H9 (cell line): ENCODE data around the gene SYT7. TPM values are rescaled to one million over a fixed set of nuclear protein-coding genes. Genes with fewer than 3 reads are reported as not detected.

Experiments used
- DNase-seq: peaks from one replicate; pipeline ENCODE4 v3.0.0-alpha.2; 2017
- H2AFZ ChIP-seq: one replicate; pipeline ENCODE4 v1.6.1; 2013; ENCODE audit warnings: mild to moderate bottlenecking, low read length, control low read depth, moderate library complexity
- H2AK5ac ChIP-seq: 2 replicates; pipeline ENCODE4 v1.6.1; 2013; ENCODE audit warnings: low read length, control low read depth, mixed read lengths; ENCODE audit not compliant: insufficient read length
- H2BK120ac ChIP-seq: one replicate; pipeline ENCODE4 v1.6.1; 2013; ENCODE audit warnings: low read depth, mild to moderate bottlenecking, low read length, control low read depth, inconsistent platforms; ENCODE audit not compliant: poor library complexity, severe bottlenecking
- H2BK12ac ChIP-seq: 2 replicates; pipeline ENCODE4 v1.6.1; 2013; ENCODE audit warnings: low read length, control low read depth, mixed read lengths, low read depth; ENCODE audit not compliant: insufficient read length
- H2BK15ac ChIP-seq: 2 replicates; pipeline ENCODE4 v1.6.1; 2013; ENCODE audit warnings: low read depth, low read length, control low read depth
- H2BK20ac ChIP-seq: one replicate; pipeline ENCODE4 v1.6.1; 2013; ENCODE audit warnings: low read depth, mild to moderate bottlenecking, low read length, control low read depth, inconsistent platforms; ENCODE audit not compliant: poor library complexity, severe bottlenecking
- H2BK5ac ChIP-seq: 2 replicates; pipeline ENCODE4 v1.6.1; 2013; ENCODE audit warnings: low read length, control low read depth, mixed read lengths; ENCODE audit not compliant: insufficient read length
- H3K14ac ChIP-seq: 2 replicates; pipeline ENCODE4 v1.6.1; 2013; ENCODE audit warnings: low read length, control low read depth; ENCODE audit not compliant: insufficient read depth
- H3K18ac ChIP-seq: 2 replicates; pipeline ENCODE4 v1.6.1; 2013; ENCODE audit warnings: low read depth, mild to moderate bottlenecking, mixed read lengths, low read length, control low read depth; ENCODE audit not compliant: insufficient read length
- H3K23ac ChIP-seq: 2 replicates; pipeline ENCODE4 v1.6.1; 2013; ENCODE audit warnings: low read length, control low read depth, mixed read lengths, low read depth; ENCODE audit not compliant: insufficient read length
- H3K23me2 ChIP-seq: 2 replicates; pipeline ENCODE4 v1.6.1; 2013; ENCODE audit warnings: low read depth, mild to moderate bottlenecking, mixed read lengths, low read length, control low read depth; ENCODE audit not compliant: insufficient read length, poor library complexity, severe bottlenecking
- H3K27ac ChIP-seq: 2 replicates; pipeline ENCODE4 v1.5.1; 2013; ENCODE audit warnings: low read length, control low read depth, mixed read lengths, low read depth; ENCODE audit not compliant: insufficient read length
- H3K27me3 ChIP-seq: 2 replicates; pipeline ENCODE4 v1.6.1; 2013; ENCODE audit warnings: low read length, control low read depth, inconsistent platforms; ENCODE audit not compliant: insufficient read depth
- H3K4ac ChIP-seq: 2 replicates; pipeline ENCODE4 v1.6.1; 2013; ENCODE audit warnings: low read depth, mild to moderate bottlenecking, control low read depth, inconsistent platforms, low read length, moderate library complexity
- H3K4me1 ChIP-seq: 2 replicates; pipeline ENCODE4 v1.6.1; 2013; ENCODE audit warnings: low read length, control low read depth, inconsistent platforms; ENCODE audit not compliant: insufficient read depth
- H3K4me2 ChIP-seq: 2 replicates; pipeline ENCODE4 v1.6.1; 2013; ENCODE audit warnings: low read length, control low read depth, mixed read lengths; ENCODE audit not compliant: insufficient read length, insufficient read depth
- H3K56ac ChIP-seq: 2 replicates; pipeline ENCODE4 v1.6.1; 2013; ENCODE audit warnings: low read depth, mild to moderate bottlenecking, mixed read lengths, low read length, control low read depth; ENCODE audit not compliant: insufficient read length
- H3K79me1 ChIP-seq: 2 replicates; pipeline ENCODE4 v1.6.1; 2013; ENCODE audit warnings: low read depth, mild to moderate bottlenecking, moderate library complexity, low read length, control low read depth, inconsistent platforms; ENCODE audit not compliant: insufficient read depth, poor library complexity, severe bottlenecking
- H3K79me2 ChIP-seq: 2 replicates; pipeline ENCODE4 v1.6.1; 2013; ENCODE audit warnings: low read length, control low read depth, inconsistent platforms; ENCODE audit not compliant: insufficient read depth
- H3K9ac ChIP-seq: 2 replicates; pipeline ENCODE4 v1.6.1; 2013; ENCODE audit warnings: low read length, control low read depth, mixed read lengths; ENCODE audit not compliant: insufficient read length; ENCODE audit errors: extremely low read depth
- H3K9me3 ChIP-seq: one replicate; pipeline ENCODE4 v1.6.1; 2013; ENCODE audit warnings: low read depth, low read length, inconsistent platforms; ENCODE audit not compliant: control insufficient read depth
- H3T11ph ChIP-seq: one replicate; pipeline ENCODE4 v1.6.1; 2013; ENCODE audit warnings: mild to moderate bottlenecking, low read length, control low read depth, inconsistent platforms
- H4K20me1 ChIP-seq: one replicate; pipeline ENCODE4 v1.6.1; 2013; ENCODE audit not compliant: control insufficient read depth, insufficient read length, insufficient read depth
- H4K5ac ChIP-seq: 2 replicates; pipeline ENCODE4 v1.6.1; 2013; ENCODE audit warnings: low read depth, mild to moderate bottlenecking, mixed read lengths, low read length, control low read depth; ENCODE audit not compliant: insufficient read length
- H4K8ac ChIP-seq: replicated peaks from 2 replicates; pipeline ENCODE4 v1.6.1; 2013; ENCODE audit warnings: low read length, control low read depth, mixed read lengths, low read depth; ENCODE audit not compliant: insufficient read length
- H4K91ac ChIP-seq: 2 replicates; pipeline ENCODE4 v1.6.1; 2013; ENCODE audit warnings: low read depth, mild to moderate bottlenecking, moderate library complexity, mixed read lengths, low read length, control low read depth; ENCODE audit not compliant: insufficient read length
- H3K27ac Mint-ChIP-seq, 3 experiments: 2 replicates in 2 of 3; 3 replicates in 1 of 3; pipeline ENCODE4 v1.8.0; 2020 to 2021; ENCODE audit warnings: mixed read lengths in 3 of 3, mild to moderate bottlenecking in 1 of 3, moderate library complexity in 1 of 3
- H3K27me3 Mint-ChIP-seq: 2 replicates; pipeline ENCODE4 v1.8.0; 2021; ENCODE audit warnings: low read depth, mild to moderate bottlenecking, moderate library complexity, mixed read lengths
- H3K36me3 Mint-ChIP-seq, 3 experiments: 2 replicates in 2 of 3; 3 replicates in 1 of 3; pipeline ENCODE4 v1.8.0; 2020 to 2021; ENCODE audit warnings: low read depth in 3 of 3, mixed read lengths in 3 of 3; ENCODE audit not compliant: insufficient read depth in 1 of 3
- H3K4me1 Mint-ChIP-seq, 2 experiments: 2 replicates each; pipeline ENCODE4 v1.8.0; 2020; ENCODE audit warnings: mixed read lengths in 2 of 2
- H3K4me3 Mint-ChIP-seq, 2 experiments: 2 replicates in 1 of 2; 3 replicates in 1 of 2; pipeline ENCODE4 v1.8.0; 2020 to 2021; ENCODE audit warnings: mild to moderate bottlenecking in 2 of 2, mixed read lengths in 2 of 2, moderate library complexity in 1 of 2
- H3K9me3 Mint-ChIP-seq, 2 experiments: 2 replicates in 1 of 2; 3 replicates in 1 of 2; pipeline ENCODE4 v1.8.0; 2020; ENCODE audit warnings: mild to moderate bottlenecking in 2 of 2, mixed read lengths in 2 of 2, moderate library complexity in 1 of 2
- WGBS: extraction: QIAGEN DNeasy Blood & Tissue Kit; methylation state at CpG from one replicate; pipeline ENCODE4 v1.1.7; 2013; ENCODE audit warnings: missing lambda C conversion rate, low lambda C conversion rate, mixed read lengths; ENCODE audit not compliant: insufficient read length; ENCODE audit errors: extremely low coverage; 5-methylcytosine and 5-hydroxymethylcytosine counted together
- total RNA-seq: library from RNA; stranded (reverse); gene quantifications from 2 replicates; pipeline ENCODE4 v1.2.1, GENCODE V29; 2021
- TF ChIP-seq, protein P1 (sequence below): fragments of 200-600 bp; sonication (generic); conservative IDR thresholded peaks from 3 replicates; pipeline ENCODE4 v1.8.0; 2021; ENCODE audit warnings: antibody characterized with exemption, mild to moderate bottlenecking

The SYT7 gene
- total RNA-seq, 1 experiment from 2014 or later, result 8.8 TPM

DNA sequence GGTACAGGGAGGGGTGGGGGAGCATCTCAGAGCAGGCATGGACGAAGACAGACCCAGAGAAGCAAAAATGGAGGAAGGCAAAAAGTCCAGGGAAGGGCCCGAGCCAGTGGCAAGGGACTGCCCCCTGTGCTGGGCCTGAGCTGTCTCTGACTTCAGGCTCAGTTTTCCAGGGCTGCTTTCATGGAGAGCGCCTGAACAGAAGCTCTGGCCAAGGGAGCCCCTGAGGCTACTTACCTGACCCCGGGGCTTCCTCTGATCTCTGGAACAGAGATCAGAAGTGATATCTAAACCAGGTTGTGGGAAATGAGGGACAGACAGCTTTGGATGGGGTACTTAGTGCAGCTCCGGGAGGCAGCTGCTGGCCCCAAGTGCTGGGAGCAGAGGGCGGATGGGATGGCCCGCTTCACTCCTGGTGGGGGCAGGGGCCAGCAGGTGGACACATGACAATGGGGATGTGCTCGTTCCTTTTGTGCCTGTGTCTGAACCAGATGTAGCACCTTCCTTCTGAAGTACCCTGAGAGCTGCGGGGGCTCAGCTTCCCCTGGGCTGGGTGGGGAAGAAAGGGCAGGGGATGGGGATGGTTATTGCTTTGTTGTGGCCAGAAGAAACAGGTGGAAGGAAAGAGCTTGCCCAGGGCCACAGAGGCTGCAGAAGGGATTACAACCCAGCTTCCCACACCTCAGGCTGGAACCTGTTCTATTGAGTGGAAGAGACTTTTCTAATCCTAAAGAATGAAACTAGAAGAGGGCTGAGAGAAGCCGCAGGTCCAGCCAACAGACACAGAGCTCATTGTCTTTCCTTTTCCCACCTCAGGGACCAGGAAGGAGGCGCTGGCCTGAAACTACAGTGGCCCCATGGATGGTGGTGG is 66.6 kb downstream of the SYT7 start:
- Histone ChIP-seq H3K27me3 (peaks cover 10% of the 10 kb centered on the region), H2AK5ac (no peak overlapping the region), H3K4ac (no peak overlapping the region), H4K20me1 (no peaks in the 10 kb centered on the region), H4K8ac (no peak overlapping the region), H3K18ac (no peak overlapping the region), H3K56ac (no peak overlapping the region), H3K79me1 (no peaks in the 10 kb centered on the region), H2BK120ac (no peak overlapping the region), H3K14ac (peak overlapping the region; percentile 18; the same call in 1 of the 2 replicates), H3T11ph (no peak overlapping the region), H3K9ac (no peak overlapping the region), H3K27ac (no peak overlapping the region), H2BK5ac (no peak overlapping the region), H3K79me2 (no peaks in the 10 kb centered on the region), H3K23ac (no peak overlapping the region), H2BK12ac (no peak overlapping the region), H4K91ac (no peak overlapping the region), H3K4me1 (peaks cover 17% of the 10 kb centered on the region), H2BK15ac (no peak overlapping the region), H3K4me2 (no peak overlapping the region), H3K23me2 (peaks cover 6% of the 10 kb centered on the region), H3K9me3 (no peaks in the 10 kb centered on the region), H2BK20ac (no peak overlapping the region), H4K5ac (no peak overlapping the region), H2AFZ (no peak overlapping the region)
- Mint-ChIP-seq H3K27me3 (peaks cover 37% of the 10 kb centered on the region), H3K27ac (peak overlapping the region; percentile 14 to 90 (median 68); a peak in 3 of 7 replicates), H3K9me3 (no peaks in the 10 kb centered on the region; a peak in 1 of 5 replicates), H3K4me1 (peaks cover 44 to 61% of the 10 kb centered on the region in 2 experiments), H3K36me3 (no peaks in the 10 kb centered on the region), H3K4me3 (peak overlapping the region in 1 of 2 experiments; percentile 31; a peak in 2 of 5 replicates)
- DNase-seq, result peak; percentile 58
- TF ChIP-seq, protein P1, sequence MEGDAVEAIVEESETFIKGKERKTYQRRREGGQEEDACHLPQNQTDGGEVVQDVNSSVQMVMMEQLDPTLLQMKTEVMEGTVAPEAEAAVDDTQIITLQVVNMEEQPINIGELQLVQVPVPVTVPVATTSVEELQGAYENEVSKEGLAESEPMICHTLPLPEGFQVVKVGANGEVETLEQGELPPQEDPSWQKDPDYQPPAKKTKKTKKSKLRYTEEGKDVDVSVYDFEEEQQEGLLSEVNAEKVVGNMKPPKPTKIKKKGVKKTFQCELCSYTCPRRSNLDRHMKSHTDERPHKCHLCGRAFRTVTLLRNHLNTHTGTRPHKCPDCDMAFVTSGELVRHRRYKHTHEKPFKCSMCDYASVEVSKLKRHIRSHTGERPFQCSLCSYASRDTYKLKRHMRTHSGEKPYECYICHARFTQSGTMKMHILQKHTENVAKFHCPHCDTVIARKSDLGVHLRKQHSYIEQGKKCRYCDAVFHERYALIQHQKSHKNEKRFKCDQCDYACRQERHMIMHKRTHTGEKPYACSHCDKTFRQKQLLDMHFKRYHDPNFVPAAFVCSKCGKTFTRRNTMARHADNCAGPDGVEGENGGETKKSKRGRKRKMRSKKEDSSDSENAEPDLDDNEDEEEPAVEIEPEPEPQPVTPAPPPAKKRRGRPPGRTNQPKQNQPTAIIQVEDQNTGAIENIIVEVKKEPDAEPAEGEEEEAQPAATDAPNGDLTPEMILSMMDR, result no peak
- no CpG with 5 or more reads among the region's 11 CpGs for WGBS
